ENCODE measurements around the gene CNDP1.

GRCh38 chr18:74514860-74515495, 19.3 kb upstream of the CNDP1 start:
- no peak for TF ChIP-seq SIN3A (IDR thresholded peaks at IDR 0.05; ENCODE audit: borderline replicate concordance, low read depth, low read length)
- TF ChIP-seq CTCF (IDR thresholded peaks at IDR 0.05) = no peak
- TF ChIP-seq REST (IDR thresholded peaks at IDR 0.05; ENCODE audit: low read depth, low read length) = no peak
- no peak for TF ChIP-seq RAD21 (IDR thresholded peaks at IDR 0.05; ENCODE audit: low read length)
- no peak for TF ChIP-seq YY1 (IDR thresholded peaks at IDR 0.05; ENCODE audit: low read depth)
- no peak for TF ChIP-seq ZBTB33 (IDR thresholded peaks at IDR 0.05; ENCODE audit: borderline replicate concordance, low read depth)
- TF ChIP-seq TEAD4 (IDR thresholded peaks at IDR 0.05; ENCODE audit: borderline replicate concordance, insufficient read depth) = no peak
- no peak for TF ChIP-seq TAF1 (IDR thresholded peaks at IDR 0.05; ENCODE audit: borderline replicate concordance, low read depth, low read length)
